Measurements from ENCODE around the gene CFL1.

CFL1 gene

GRCh38 chr11:65811764-65812475, 46.1 kb downstream of the CFL1 start:
- H3K4me3 ChIP-seq (ENCODE audit: low read length), result no peak overlapping the region
- no peaks in the 10 kb centered on the region for H3K9me3 ChIP-seq (ENCODE audit: insufficient read depth, low read length)
- peaks cover 10% of the 10 kb centered on the region; the same call in 1 of the 2 replicates for H3K27me3 ChIP-seq (ENCODE audit: low read depth, low read length)
- no peak overlapping the region for H3K4me2 ChIP-seq (ENCODE audit: low read length)
- TF ChIP-seq, protein P1, sequence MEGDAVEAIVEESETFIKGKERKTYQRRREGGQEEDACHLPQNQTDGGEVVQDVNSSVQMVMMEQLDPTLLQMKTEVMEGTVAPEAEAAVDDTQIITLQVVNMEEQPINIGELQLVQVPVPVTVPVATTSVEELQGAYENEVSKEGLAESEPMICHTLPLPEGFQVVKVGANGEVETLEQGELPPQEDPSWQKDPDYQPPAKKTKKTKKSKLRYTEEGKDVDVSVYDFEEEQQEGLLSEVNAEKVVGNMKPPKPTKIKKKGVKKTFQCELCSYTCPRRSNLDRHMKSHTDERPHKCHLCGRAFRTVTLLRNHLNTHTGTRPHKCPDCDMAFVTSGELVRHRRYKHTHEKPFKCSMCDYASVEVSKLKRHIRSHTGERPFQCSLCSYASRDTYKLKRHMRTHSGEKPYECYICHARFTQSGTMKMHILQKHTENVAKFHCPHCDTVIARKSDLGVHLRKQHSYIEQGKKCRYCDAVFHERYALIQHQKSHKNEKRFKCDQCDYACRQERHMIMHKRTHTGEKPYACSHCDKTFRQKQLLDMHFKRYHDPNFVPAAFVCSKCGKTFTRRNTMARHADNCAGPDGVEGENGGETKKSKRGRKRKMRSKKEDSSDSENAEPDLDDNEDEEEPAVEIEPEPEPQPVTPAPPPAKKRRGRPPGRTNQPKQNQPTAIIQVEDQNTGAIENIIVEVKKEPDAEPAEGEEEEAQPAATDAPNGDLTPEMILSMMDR (IDR thresholded peaks at IDR 0.05; ENCODE audit: low read depth, low read length), result no peak
- TF ChIP-seq EZH2phosphoT487 (IDR thresholded peaks at IDR 0.05; ENCODE audit: low read depth), result no peak
- H3K9ac ChIP-seq (ENCODE audit: low read length), result no peak overlapping the region
- H2AFZ ChIP-seq (ENCODE audit: low read depth, low read length), result no peak overlapping the region
- H3K27ac ChIP-seq (ENCODE audit: low read length), result no peak overlapping the region
- no peaks in the 10 kb centered on the region for H4K20me1 ChIP-seq (ENCODE audit: insufficient read depth, low read length)
- no peaks in the 10 kb centered on the region for H3K79me2 ChIP-seq (ENCODE audit: low read length)
- peaks cover 2% of the 10 kb centered on the region; the same call in 1 of the 2 replicates for H3K4me1 ChIP-seq (ENCODE audit: low read length)
- H3K36me3 ChIP-seq (replicated peaks; ENCODE audit: low read depth, low read length), result no peaks in the 10 kb centered on the region

- no peaks in the 10 kb centered on the region for H3K4me1 ChIP-seq (ENCODE audit: low read length)
- H3K4me2 ChIP-seq (ENCODE audit: low read length), result no peak overlapping the region
- no peak overlapping the region for H2AFZ ChIP-seq (ENCODE audit: low read depth, low read length)
- no peaks in the 10 kb centered on the region for H3K36me3 ChIP-seq (replicated peaks; ENCODE audit: low read depth, low read length)
- no peaks in the 10 kb centered on the region for H3K9me3 ChIP-seq (ENCODE audit: insufficient read depth, low read length)
- no peak for TF ChIP-seq EZH2phosphoT487 (IDR thresholded peaks at IDR 0.05; ENCODE audit: low read depth)
- TF ChIP-seq, protein P1 (IDR thresholded peaks at IDR 0.05; ENCODE audit: low read depth, low read length), result 0 out of 2 replicates have a peak, but pooled peaks have one; percentile 6
- no peaks in the 10 kb centered on the region for H3K79me2 ChIP-seq (ENCODE audit: low read length)
- H3K9ac ChIP-seq (ENCODE audit: low read length), result no peak overlapping the region
- H3K27ac ChIP-seq (ENCODE audit: low read length), result no peak overlapping the region
- no peak overlapping the region for H3K4me3 ChIP-seq (ENCODE audit: low read length)
- H3K27me3 ChIP-seq (ENCODE audit: low read depth, low read length), result peaks cover 10% of the 10 kb centered on the region; the same call in 1 of the 2 replicates
- H4K20me1 ChIP-seq (ENCODE audit: insufficient read depth, low read length), result no peaks in the 10 kb centered on the region
These were observed 47.7 kb downstream of the CFL1 start for GRCh38 chr11:65810046-65810868.

- no peaks in the 10 kb centered on the region for H3K36me3 ChIP-seq (replicated peaks; ENCODE audit: low read depth, low read length)
- no peaks in the 10 kb centered on the region for H3K9me3 ChIP-seq (ENCODE audit: insufficient read depth, low read length)
- no peak overlapping the region for H3K4me2 ChIP-seq (ENCODE audit: low read length)
- H3K27me3 ChIP-seq (ENCODE audit: low read depth, low read length), result peaks cover 10% of the 10 kb centered on the region; the same call in 1 of the 2 replicates
- H4K20me1 ChIP-seq (ENCODE audit: insufficient read depth, low read length), result no peaks in the 10 kb centered on the region
- H2AFZ ChIP-seq (ENCODE audit: low read depth, low read length), result no peak overlapping the region
- no peaks in the 10 kb centered on the region for H3K4me1 ChIP-seq (ENCODE audit: low read length)
- H3K4me3 ChIP-seq (ENCODE audit: low read length), result no peak overlapping the region
- TF ChIP-seq, protein P1 (IDR thresholded peaks at IDR 0.05; ENCODE audit: low read depth, low read length), result no peak
- no peak for TF ChIP-seq EZH2phosphoT487 (IDR thresholded peaks at IDR 0.05; ENCODE audit: low read depth)
- no peak overlapping the region for H3K27ac ChIP-seq (ENCODE audit: low read length)
- no peaks in the 10 kb centered on the region for H3K79me2 ChIP-seq (ENCODE audit: low read length)
- no peak overlapping the region for H3K9ac ChIP-seq (ENCODE audit: low read length)
These were observed 48.5 kb downstream of the CFL1 start for GRCh38 chr11:65809496-65809895.

GRCh38 chr11:65808744-65809341, 49.1 kb downstream of the CFL1 start:
- no peak for TF ChIP-seq EZH2phosphoT487 (IDR thresholded peaks at IDR 0.05; ENCODE audit: low read depth)
- TF ChIP-seq, protein P1 (IDR thresholded peaks at IDR 0.05; ENCODE audit: low read depth, low read length), result no peak
- H3K36me3 ChIP-seq (replicated peaks; ENCODE audit: low read depth, low read length), result no peaks in the 10 kb centered on the region
- no peak overlapping the region for H2AFZ ChIP-seq (ENCODE audit: low read depth, low read length)
- H3K27ac ChIP-seq (ENCODE audit: low read length), result no peak overlapping the region
- peaks cover 14% of the 10 kb centered on the region for H3K27me3 ChIP-seq (ENCODE audit: low read depth, low read length)
- H3K79me2 ChIP-seq (ENCODE audit: low read length), result no peaks in the 10 kb centered on the region
- H3K9ac ChIP-seq (ENCODE audit: low read length), result no peak overlapping the region
- no peak overlapping the region for H3K4me3 ChIP-seq (ENCODE audit: low read length)
- H3K9me3 ChIP-seq (ENCODE audit: insufficient read depth, low read length), result no peaks in the 10 kb centered on the region
- no peak overlapping the region for H3K4me2 ChIP-seq (ENCODE audit: low read length)
- H4K20me1 ChIP-seq (ENCODE audit: insufficient read depth, low read length), result no peaks in the 10 kb centered on the region
- H3K4me1 ChIP-seq (ENCODE audit: low read length), result no peaks in the 10 kb centered on the region
